GM19455 (cell line): Measurements from ENCODE around the gene DQX1.

Source experiments
- ATAC-seq: cut with Tn5 transposase; IDR thresholded peaks from one replicate; pipeline ENCODE4 v1.9.1; 2021; ENCODE audit not compliant: unreplicated experiment

Gene DQX1

GRCh38 chr2:74534411-74534810 is 8.4 kb upstream of the DQX1 start:
- no peak for ATAC-seq

GRCh38 chr2:74533464-74533863 is 7.4 kb upstream of the DQX1 start:
- no peak for ATAC-seq

GRCh38 chr2:74532222-74532621 is 6.2 kb upstream of the DQX1 start:
- no peak for ATAC-seq

- ATAC-seq = no peak
These were observed 5.6 kb upstream of the DQX1 start for GRCh38 chr2:74531666-74532065.

- ATAC-seq = peak; percentile 20
These were observed 4.5 kb upstream of the DQX1 start for GRCh38 chr2:74530239-74531187.

GRCh38 chr2:74529357-74530238 is 3.6 kb upstream of the DQX1 start, which contains the start of the genes AUP1 and HTRA2:
AUP1 (minus strand) TSS chr2:74529706; CDS start chr2:74529629, 77 bp downstream.
HTRA2 (plus strand) TSS chr2:74529933; CDS start chr2:74530007, 74 bp downstream.
- ATAC-seq = peak; percentile 83

- peak; percentile 3 for ATAC-seq
These were observed 2.7 kb upstream of the DQX1 start for GRCh38 chr2:74528600-74529356.

- no peak for ATAC-seq
These were observed 1.7 kb upstream of the DQX1 start for GRCh38 chr2:74527741-74528140.

- ATAC-seq = no peak
These were observed 709 bp upstream of the DQX1 start for GRCh38 chr2:74526649-74527230.

- no peak for ATAC-seq
These were observed 895 bp downstream of the DQX1 start for GRCh38 chr2:74524955-74525716.

GRCh38 chr2:74524005-74524404 is 2.0 kb downstream of the DQX1 start:
- no peak for ATAC-seq

GRCh38 chr2:74522516-74522915 is 3.5 kb downstream of the DQX1 start:
- ATAC-seq = no peak

GRCh38 chr2:74516650-74517049 is 9.4 kb downstream of the DQX1 start:
- ATAC-seq = no peak

- ATAC-seq = peak; percentile 72
These were observed 9.9 kb downstream of the DQX1 start for GRCh38 chr2:74515981-74516633.

GRCh38 chr2:74515271-74515980 is 10.6 kb downstream of the DQX1 start:
- ATAC-seq = peak; percentile 25

- ATAC-seq = no peak
These were observed 11.4 kb downstream of the DQX1 start, which contains the start of gene TLX2 for GRCh38 chr2:74514368-74515270. TLX2 (plus strand) TSS chr2:74514450; CDS start chr2:74514807, 357 bp downstream.

- no peak for ATAC-seq
These were observed 12.2 kb downstream of the DQX1 start for GRCh38 chr2:74513605-74514367.
